Measurements from ENCODE around the gene EGFR. TPM values are rescaled to one million over a fixed set of nuclear protein-coding genes. Genes with fewer than 3 reads are reported as not detected.

The EGFR gene
- total RNA-seq, 1 experiment from 2014 or later: 28.9 TPM

- Histone ChIP-seq H3K36me3 (peaks cover 69% of the 10 kb centered on the region), H3K27ac (no peak overlapping the region), H3K27me3 (replicated peaks) (no peaks in the 10 kb centered on the region), H3K4me1 (replicated peaks) (no peaks in the 10 kb centered on the region), H3K4me3 (no peak overlapping the region), H3K9me3 (replicated peaks) (no peaks in the 10 kb centered on the region)
- DNase-seq (ENCODE audit: low read depth in 1 of 2, low spot score in 2 of 2): no peak
These were observed 130.2 kb downstream of the EGFR start for GRCh38 chr7:55149001-55149400.

GRCh38 chr7:55150166-55150565 lies 131.3 kb downstream of the EGFR start:
- no peaks in the 10 kb centered on the region for H3K27me3 ChIP-seq (replicated peaks)
- H3K4me3 ChIP-seq: no peak overlapping the region
- no peak for DNase-seq (ENCODE audit: low read depth in 1 of 2, low spot score in 2 of 2)
- no peak overlapping the region for H3K27ac ChIP-seq
- H3K9me3 ChIP-seq (replicated peaks): no peaks in the 10 kb centered on the region
- H3K4me1 ChIP-seq (replicated peaks): no peaks in the 10 kb centered on the region
- peaks cover 68% of the 10 kb centered on the region for H3K36me3 ChIP-seq

GRCh38 chr7:55150709-55151451 lies 132.1 kb downstream of the EGFR start:
- H3K4me3 ChIP-seq: no peak overlapping the region
- DNase-seq (ENCODE audit: low read depth in 1 of 2, low spot score in 2 of 2): no peak
- H3K9me3 ChIP-seq (replicated peaks): no peaks in the 10 kb centered on the region
- peaks cover 3% of the 10 kb centered on the region; the same call in 1 of the 2 replicates for H3K4me1 ChIP-seq (replicated peaks)
- H3K27ac ChIP-seq: no peak overlapping the region
- H3K27me3 ChIP-seq (replicated peaks): no peaks in the 10 kb centered on the region
- H3K36me3 ChIP-seq: peaks cover 76% of the 10 kb centered on the region

GRCh38 chr7:55152516-55152915 lies 133.7 kb downstream of the EGFR start:
- Histone ChIP-seq H3K4me3 (no peak overlapping the region), H3K27me3 (replicated peaks) (no peaks in the 10 kb centered on the region), H3K9me3 (replicated peaks) (no peaks in the 10 kb centered on the region), H3K4me1 (replicated peaks) (peaks cover 8% of the 10 kb centered on the region; the same call in 1 of the 2 replicates), H3K36me3 (peaks cover 80% of the 10 kb centered on the region), H3K27ac (no peak overlapping the region)
- DNase-seq (ENCODE audit: low read depth in 1 of 2, low spot score in 2 of 2): no peak

GRCh38 chr7:55154096-55154495 lies 135.3 kb downstream of the EGFR start:
- no peak for DNase-seq (ENCODE audit: low read depth in 1 of 2, low spot score in 2 of 2)
- no peaks in the 10 kb centered on the region for H3K27me3 ChIP-seq (replicated peaks)
- peaks cover 88% of the 10 kb centered on the region for H3K36me3 ChIP-seq
- H3K4me1 ChIP-seq (replicated peaks): peaks cover 21% of the 10 kb centered on the region
- H3K27ac ChIP-seq: no peak overlapping the region
- no peaks in the 10 kb centered on the region for H3K9me3 ChIP-seq (replicated peaks)
- H3K4me3 ChIP-seq: no peak overlapping the region

GRCh38 chr7:55155351-55156117 lies 136.7 kb downstream of the EGFR start:
- no peak overlapping the region for H3K4me3 ChIP-seq
- no peak for DNase-seq (ENCODE audit: low read depth in 1 of 2, low spot score in 2 of 2)
- no peaks in the 10 kb centered on the region for H3K9me3 ChIP-seq (replicated peaks)
- peaks cover 21% of the 10 kb centered on the region for H3K4me1 ChIP-seq (replicated peaks)
- H3K27me3 ChIP-seq (replicated peaks): no peaks in the 10 kb centered on the region
- H3K36me3 ChIP-seq: peaks cover 90% of the 10 kb centered on the region
- no peak overlapping the region for H3K27ac ChIP-seq

GRCh38 chr7:55156919-55157763 lies 138.3 kb downstream of the EGFR start:
- peaks cover 21% of the 10 kb centered on the region for H3K4me1 ChIP-seq (replicated peaks)
- H3K36me3 ChIP-seq: peaks cover 86% of the 10 kb centered on the region
- no peak overlapping the region for H3K4me3 ChIP-seq
- H3K9me3 ChIP-seq (replicated peaks): no peaks in the 10 kb centered on the region
- H3K27me3 ChIP-seq (replicated peaks): no peaks in the 10 kb centered on the region
- no peak for DNase-seq (ENCODE audit: low read depth in 1 of 2, low spot score in 2 of 2)
- peak overlapping the region; percentile 30; the same call in 1 of the 2 replicates for H3K27ac ChIP-seq

- no peaks in the 10 kb centered on the region for H3K9me3 ChIP-seq (replicated peaks)
- H3K27ac ChIP-seq: no peak overlapping the region
- no peak overlapping the region for H3K4me3 ChIP-seq
- peaks cover 21% of the 10 kb centered on the region for H3K4me1 ChIP-seq (replicated peaks)
- H3K36me3 ChIP-seq: peaks cover 85% of the 10 kb centered on the region
- no peak for DNase-seq (ENCODE audit: low read depth in 1 of 2, low spot score in 2 of 2)
- H3K27me3 ChIP-seq (replicated peaks): no peaks in the 10 kb centered on the region
These were observed 138.9 kb downstream of the EGFR start for GRCh38 chr7:55157764-55158105.

- no peak overlapping the region for H3K27ac ChIP-seq
- DNase-seq (ENCODE audit: low read depth in 1 of 2, low spot score in 2 of 2): no peak
These were observed 139.9 kb downstream of the EGFR start for GRCh38 chr7:55158541-55159382.

GRCh38 chr7:55160539-55160938 lies 141.7 kb downstream of the EGFR start:
- no peak overlapping the region for H3K4me3 ChIP-seq
- H3K4me1 ChIP-seq (replicated peaks): peaks cover 21% of the 10 kb centered on the region
- no peaks in the 10 kb centered on the region for H3K27me3 ChIP-seq (replicated peaks)
- no peak for DNase-seq (ENCODE audit: low read depth in 1 of 2, low spot score in 2 of 2)
- no peak overlapping the region for H3K27ac ChIP-seq
- H3K9me3 ChIP-seq (replicated peaks): no peaks in the 10 kb centered on the region
- peaks cover 79% of the 10 kb centered on the region for H3K36me3 ChIP-seq

More at GRCh38 chr7:55158541-55159382, 139.9 kb downstream of the EGFR start:
- peaks cover 21% of the 10 kb centered on the region for H3K4me1 ChIP-seq (replicated peaks)
- H3K27me3 ChIP-seq (replicated peaks): no peaks in the 10 kb centered on the region
- H3K4me3 ChIP-seq: no peak overlapping the region
- H3K36me3 ChIP-seq: peaks cover 83% of the 10 kb centered on the region
- no peaks in the 10 kb centered on the region for H3K9me3 ChIP-seq (replicated peaks)

GRCh38 chr7:55161154-55161687 lies 142.4 kb downstream of the EGFR start:
- Histone ChIP-seq H3K9me3 (replicated peaks) (no peaks in the 10 kb centered on the region), H3K4me1 (replicated peaks) (peaks cover 14% of the 10 kb centered on the region), H3K27ac (no peak overlapping the region), H3K27me3 (replicated peaks) (no peaks in the 10 kb centered on the region), H3K4me3 (no peak overlapping the region), H3K36me3 (peaks cover 78% of the 10 kb centered on the region)
- no peak for DNase-seq (ENCODE audit: low read depth in 1 of 2, low spot score in 2 of 2)

GRCh38 chr7:55162476-55162875 lies 143.7 kb downstream of the EGFR start:
- Histone ChIP-seq H3K4me3 (no peak overlapping the region), H3K4me1 (replicated peaks) (peaks cover 12% of the 10 kb centered on the region; the same call in 1 of the 2 replicates), H3K9me3 (replicated peaks) (no peaks in the 10 kb centered on the region), H3K27me3 (replicated peaks) (no peaks in the 10 kb centered on the region), H3K27ac (no peak overlapping the region), H3K36me3 (peaks cover 70% of the 10 kb centered on the region)
- DNase-seq (ENCODE audit: low read depth in 1 of 2, low spot score in 2 of 2): no peak

GRCh38 chr7:55163733-55164132 lies 144.9 kb downstream of the EGFR start:
- Histone ChIP-seq H3K27me3 (replicated peaks) (no peaks in the 10 kb centered on the region), H3K9me3 (replicated peaks) (no peaks in the 10 kb centered on the region), H3K4me3 (no peak overlapping the region), H3K27ac (no peak overlapping the region), H3K4me1 (replicated peaks) (peaks cover 3% of the 10 kb centered on the region; the same call in 1 of the 2 replicates), H3K36me3 (peaks cover 65% of the 10 kb centered on the region)
- no peak for DNase-seq (ENCODE audit: low read depth in 1 of 2, low spot score in 2 of 2)
